Putamen (tissue), 1 donor: ENCODE results near the gene KLK3.
"Not testable (repeated sequence)": the region's sequence is repeated elsewhere in the genome, so short reads cannot be mapped to it uniquely, and the experiment has no call there.

ENCODE experiments used
- DNase-seq: peaks from one replicate; pipeline ENCODE4 v3.0.0-alpha.2; 2016; ENCODE audit warnings: low spot score

KLK3 gene

GRCh38 chr19:50854636-50855410 is at the start of gene KLK3:
Gene KLK3 (plus strand): TSS chr19:50854915. CDS start chr19:50854956, 41 bp downstream.
- DNase-seq, result no peak

DNA sequence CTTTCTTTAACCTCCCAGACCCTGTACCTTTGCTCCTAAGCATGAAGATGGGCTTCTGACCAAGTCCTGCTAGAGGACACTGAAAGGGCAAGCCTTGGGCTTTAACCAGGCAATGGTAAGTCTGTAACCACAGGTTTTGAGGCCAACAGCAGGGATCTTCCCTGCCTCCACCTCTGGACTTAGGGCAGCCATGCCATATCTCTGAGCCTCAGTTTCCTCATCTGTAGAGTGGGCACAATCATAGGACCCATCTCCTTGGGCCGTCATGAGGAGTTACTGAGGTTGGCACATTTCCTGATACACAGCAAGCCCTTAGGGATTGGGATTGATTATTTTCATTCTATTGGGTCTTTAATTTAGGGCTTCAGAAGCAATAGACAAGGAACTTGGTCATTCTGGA is 45.9 kb upstream of the KLK3 start:
- DNase-seq, result no peak

- not testable (repeated sequence) for DNase-seq
These were observed 43.0 kb upstream of the KLK3 start for GRCh38 chr19:50811622-50812238.

DNA sequence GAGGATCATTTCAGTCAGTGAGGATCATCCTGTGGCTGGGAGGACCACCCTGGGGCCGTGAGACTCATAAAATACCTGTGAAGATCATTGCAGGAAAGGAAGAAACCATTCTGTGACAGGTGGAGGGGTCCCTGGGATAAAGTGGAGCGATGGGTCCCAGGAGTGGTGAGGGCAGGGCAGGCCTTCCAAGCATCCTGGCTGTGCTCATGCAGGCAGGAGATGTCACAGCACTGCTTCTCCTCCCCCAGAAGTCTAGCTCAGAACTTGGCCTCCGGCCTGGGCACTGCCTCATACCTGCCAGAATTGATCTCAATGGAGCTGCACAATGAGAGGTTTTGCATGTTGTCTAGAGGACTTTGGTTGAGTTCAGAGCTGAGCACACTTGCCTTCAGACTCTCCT is 42.2 kb upstream of the KLK3 start:
- DNase-seq, result no peak

DNA sequence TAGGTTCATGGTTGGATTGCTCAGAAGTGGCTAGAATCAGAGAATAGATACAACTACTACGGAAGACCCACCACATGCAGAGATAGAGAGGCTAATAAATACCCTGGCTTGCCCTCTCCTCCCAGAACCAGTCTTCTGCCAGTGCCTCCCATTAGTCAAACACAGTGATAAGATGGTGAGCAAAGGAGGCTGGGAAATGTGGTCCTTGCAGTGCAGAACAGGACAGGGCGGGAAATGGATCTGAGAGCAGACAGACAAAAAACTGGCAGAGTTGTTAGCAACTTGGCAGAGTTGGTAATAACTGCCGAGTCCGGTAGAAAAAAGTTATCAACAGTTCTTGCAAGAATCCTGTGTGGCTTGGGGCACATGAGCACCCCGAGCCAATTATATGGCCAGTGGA is 39.8 kb upstream of the KLK3 start:
- DNase-seq, result no peak

DNA sequence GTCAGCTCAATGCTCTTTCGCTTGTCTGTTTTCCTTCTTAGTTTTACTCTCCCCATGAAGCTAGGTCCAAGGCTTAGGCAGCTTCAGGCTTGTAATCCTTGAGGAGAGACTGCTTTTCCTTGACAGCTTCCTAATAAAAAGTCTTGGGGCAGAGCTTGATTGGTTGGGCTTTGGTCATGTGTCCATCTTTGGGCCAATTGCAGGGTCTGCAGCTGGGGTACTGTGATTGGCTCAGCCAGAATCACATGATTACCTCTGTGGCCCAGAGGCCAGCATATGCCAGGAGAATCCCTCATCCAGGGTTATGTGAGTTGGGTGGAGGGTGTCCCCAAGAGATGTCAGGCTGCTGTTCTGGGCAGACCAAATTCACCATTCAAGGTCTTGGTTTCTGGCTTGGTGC is 39.3 kb upstream of the KLK3 start:
- DNase-seq, result no peak

DNA sequence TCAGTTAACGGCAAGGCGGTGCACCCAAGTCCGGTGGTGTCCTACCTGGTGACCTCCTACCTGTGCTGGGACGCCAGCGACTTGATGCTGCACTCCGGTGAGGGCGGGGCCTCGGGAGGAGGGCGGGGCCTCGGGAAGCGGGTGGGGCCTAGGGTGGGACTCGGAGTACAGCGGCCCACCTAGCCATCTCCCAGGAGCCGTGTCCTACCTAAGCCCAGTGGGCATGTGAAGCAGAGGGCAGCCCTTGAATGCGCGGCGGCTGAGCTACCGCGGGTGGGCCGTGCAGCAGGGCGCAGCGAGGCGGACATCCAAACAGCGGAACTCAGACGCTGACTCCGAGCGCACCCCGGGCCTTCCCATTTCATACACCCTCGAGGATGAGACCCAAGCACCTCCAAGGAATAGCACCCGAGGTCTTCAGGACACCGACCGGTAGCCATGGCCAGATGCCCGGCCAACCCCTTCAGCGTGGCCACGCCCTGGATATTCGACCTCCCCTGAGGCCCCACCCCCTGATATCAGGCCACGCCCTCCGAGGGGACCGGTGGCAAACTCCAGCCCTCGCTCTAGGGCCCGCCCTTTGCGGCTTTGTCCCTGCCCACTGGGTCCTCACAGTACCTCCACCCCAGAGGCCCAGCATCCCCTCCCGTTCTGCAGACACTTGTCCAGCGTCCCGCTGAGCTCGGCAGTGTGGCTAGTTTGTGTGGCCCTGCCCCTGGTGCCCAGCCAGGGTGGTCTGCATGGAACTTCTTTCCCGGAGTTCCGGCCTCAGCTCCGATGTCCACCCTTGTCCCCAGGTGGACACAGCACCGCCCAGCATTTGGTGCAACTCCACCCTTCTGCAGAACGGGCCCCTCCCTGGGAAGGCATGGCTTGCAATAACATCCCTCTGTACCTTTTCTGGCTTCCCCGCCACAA is 36.5 kb upstream of the KLK3 start:
- no peak for DNase-seq

GRCh38 chr19:50818859-50819472 is 35.7 kb upstream of the KLK3 start:
- no peak for DNase-seq

- DNase-seq, result no peak
These were observed 35.1 kb upstream of the KLK3 start for GRCh38 chr19:50819636-50820035.

DNA sequence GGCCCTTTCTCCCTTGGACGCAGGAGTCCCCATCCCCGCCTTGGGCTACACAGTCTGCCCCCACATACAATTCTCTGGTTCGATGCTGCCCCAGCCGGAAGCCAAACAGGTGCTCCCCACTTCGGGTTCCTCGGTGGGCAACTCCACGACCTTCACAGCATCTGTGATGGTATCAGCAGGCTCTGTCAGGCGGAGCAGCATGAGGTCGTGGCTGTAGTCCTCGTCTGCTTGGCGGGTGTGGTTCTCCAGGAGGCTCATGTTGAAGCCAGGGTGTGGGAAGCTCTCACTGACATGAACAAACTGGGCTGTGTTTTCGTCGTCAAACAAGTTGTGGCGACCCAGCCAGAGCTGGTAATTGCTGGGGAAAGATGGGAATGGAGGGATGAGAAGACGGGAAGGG is 34.6 kb upstream of the KLK3 start:
- no peak for DNase-seq

- DNase-seq, result no peak
These were observed 34.0 kb upstream of the KLK3 start for GRCh38 chr19:50820549-50821247.

DNA sequence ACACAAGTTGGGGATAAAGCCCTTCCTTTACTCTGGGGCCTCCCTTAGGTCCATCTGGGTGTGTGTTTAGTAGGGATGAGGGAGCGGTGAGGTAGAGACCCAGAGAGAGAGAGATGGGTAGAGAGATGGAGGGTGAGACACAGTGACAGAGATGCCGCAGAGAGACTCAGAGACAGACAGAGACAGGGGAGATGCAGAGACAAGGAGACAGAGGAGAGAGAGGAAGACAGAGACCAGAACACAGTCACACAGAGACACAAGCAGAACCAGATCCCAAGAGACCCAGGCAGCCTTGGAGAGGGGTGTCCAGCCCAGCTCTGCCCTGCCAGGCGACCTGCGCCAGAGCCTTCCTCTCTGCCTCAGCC is 33.5 kb upstream of the KLK3 start:
- DNase-seq, result no peak

GRCh38 chr19:50821622-50822021 is 33.1 kb upstream of the KLK3 start:
- no peak for DNase-seq

DNA sequence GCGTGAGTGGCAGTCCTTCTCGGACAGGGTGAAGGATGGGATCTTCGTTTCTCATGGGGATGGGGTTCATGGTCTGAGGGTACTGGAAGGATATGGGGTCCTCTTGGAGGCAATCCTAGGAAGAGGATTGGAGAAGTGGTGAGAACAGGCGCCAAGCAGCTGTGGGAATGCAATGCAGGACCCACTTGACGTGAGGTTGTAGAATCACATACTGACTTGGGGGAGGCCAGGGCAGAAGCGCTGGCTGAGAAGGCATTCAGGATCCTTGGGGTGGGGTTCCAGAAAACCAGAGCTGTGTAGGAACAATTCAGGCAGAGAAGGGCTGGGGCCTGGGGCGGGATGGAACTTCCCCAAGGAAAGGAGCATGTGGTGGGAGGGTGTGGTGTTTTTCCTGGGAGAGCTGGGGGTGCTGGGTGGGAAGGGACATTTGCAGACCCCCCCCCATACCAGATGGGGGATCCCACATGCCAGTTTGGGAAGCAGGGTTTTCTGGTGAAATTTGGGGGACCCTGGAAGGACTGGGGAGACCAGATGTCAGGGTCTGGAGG is 32.0 kb upstream of the KLK3 start:
- DNase-seq, result no peak

DNA sequence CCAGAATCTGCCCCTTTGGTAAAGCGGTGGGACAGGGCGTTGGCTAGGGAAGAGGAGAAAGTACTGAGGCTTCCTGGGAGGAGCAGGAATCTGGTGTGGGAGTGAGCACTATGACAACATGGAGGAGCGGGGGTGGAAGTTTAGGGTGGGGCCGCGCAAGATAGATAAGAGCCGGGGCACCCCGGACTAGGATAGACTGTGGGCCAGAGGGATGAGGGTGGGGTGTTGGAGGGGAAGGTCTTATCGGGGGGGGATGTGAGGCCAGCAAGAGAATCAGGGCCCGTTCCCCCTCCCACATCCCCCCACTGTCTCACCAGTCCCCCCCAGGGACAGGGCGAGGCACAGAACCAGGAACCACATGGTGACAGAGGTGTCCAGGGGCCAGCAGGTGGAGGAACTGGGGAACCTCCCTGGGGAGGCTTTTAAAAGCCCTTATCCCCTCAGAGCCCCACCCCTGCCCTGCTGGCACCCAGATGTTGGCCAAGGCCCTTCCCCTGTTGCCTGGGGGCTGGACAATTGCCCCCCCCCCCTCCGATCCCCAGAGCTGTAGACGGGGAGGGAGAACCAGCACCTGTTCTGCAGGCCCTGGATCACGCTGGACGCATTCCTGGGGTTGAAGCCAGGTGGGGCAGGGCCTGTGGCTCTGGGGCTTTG is 31.2 kb upstream of the KLK3 start, which contains the start of gene KLK1:
Gene KLK1 (minus strand): TSS at position 399 of the 654 bp plus-strand sequence. CDS start 39 bp downstream, at position 360.
- no peak for DNase-seq

- DNase-seq, result no peak
These were observed 28.0 kb upstream of the KLK3 start for GRCh38 chr19:50826492-50827240.

- DNase-seq, result no peak
These were observed 27.2 kb upstream of the KLK3 start for GRCh38 chr19:50827476-50827875.

- DNase-seq, result no peak
These were observed 24.9 kb upstream of the KLK3 start for GRCh38 chr19:50829801-50830200.

- DNase-seq, result no peak
These were observed 24.3 kb upstream of the KLK3 start for GRCh38 chr19:50830266-50831025.
